GM13976 (cell line): ENCODE data around the gene IYD.
"Not testable (repeated sequence)": the region's sequence is repeated elsewhere in the genome, so short reads cannot be mapped to it uniquely, and the experiment has no call there.

Experiments used
- DNase-seq: peaks from one replicate; pipeline ENCODE4 v3.0.0; 2012; ENCODE audit warnings: low spot score
- in situ Hi-C: fragments of 300-500 bp; cut with MboI; formaldehyde crosslinking; loops from one replicate; pipeline ENCODE4 v1.12.0; 2022; ENCODE audit warnings: low sequenced_read_pairs, mixed read lengths, inconsistent platforms; ENCODE audit not compliant: unreplicated experiment
- TF ChIP-seq, protein P1 (sequence below): IDR thresholded peaks from 2 replicates; pipeline ENCODE4 v1.5.1; 2012; ENCODE audit warnings: borderline replicate concordance, mild to moderate bottlenecking; ENCODE audit not compliant: insufficient read depth; ENCODE audit errors: extremely low read depth, missing control alignments, control extremely low read depth

The IYD gene

DNA sequence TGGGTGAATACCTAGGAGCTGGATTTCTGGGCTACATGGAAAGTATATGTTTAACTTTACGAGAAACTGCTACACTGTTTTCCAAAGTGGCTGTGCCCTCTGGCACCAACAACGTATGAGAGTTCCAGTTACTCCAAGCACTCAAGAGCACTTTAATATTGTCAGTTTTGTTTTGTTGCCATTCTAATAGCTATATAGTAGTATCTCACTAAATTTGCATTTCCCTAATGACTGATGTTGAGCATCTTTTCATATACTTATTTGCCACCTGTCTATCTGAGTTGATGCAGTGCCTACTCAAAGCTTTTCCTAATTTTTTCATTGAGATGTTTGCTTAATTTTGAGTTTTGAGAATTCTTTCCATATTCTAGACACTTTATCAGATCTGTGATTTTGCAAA lies 76.7 kb downstream of the IYD start:
- no peak for DNase-seq
- TF ChIP-seq, protein P1, sequence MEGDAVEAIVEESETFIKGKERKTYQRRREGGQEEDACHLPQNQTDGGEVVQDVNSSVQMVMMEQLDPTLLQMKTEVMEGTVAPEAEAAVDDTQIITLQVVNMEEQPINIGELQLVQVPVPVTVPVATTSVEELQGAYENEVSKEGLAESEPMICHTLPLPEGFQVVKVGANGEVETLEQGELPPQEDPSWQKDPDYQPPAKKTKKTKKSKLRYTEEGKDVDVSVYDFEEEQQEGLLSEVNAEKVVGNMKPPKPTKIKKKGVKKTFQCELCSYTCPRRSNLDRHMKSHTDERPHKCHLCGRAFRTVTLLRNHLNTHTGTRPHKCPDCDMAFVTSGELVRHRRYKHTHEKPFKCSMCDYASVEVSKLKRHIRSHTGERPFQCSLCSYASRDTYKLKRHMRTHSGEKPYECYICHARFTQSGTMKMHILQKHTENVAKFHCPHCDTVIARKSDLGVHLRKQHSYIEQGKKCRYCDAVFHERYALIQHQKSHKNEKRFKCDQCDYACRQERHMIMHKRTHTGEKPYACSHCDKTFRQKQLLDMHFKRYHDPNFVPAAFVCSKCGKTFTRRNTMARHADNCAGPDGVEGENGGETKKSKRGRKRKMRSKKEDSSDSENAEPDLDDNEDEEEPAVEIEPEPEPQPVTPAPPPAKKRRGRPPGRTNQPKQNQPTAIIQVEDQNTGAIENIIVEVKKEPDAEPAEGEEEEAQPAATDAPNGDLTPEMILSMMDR = no peak
- in situ Hi-C loops = no loop called here

DNA sequence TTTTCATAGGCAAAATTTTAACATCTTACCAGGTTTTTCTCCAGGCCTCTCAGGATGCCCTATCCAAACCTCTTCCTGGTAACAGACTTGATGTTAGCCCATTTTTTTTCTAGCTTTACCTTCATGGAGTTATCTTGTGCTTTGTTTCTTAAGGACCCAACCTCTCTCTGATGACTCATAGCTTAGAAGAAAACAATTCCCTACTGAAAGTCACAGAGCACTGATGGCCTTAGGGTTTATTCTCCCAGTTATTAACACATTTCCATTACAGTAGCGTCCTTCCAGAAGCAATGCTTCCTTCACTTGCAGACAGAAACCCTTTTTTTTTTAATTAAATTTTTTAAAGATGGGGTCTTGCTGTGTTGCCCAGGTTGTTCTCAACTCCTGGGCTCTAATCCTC lies 79.4 kb downstream of the IYD start:
- TF ChIP-seq, protein P1 = no peak
- no peak for DNase-seq
- in situ Hi-C loops = no loop called here

GRCh38 chr6:150449055-150449454 lies 80.2 kb downstream of the IYD start:
- DNase-seq, in situ Hi-C loops: not testable (repeated sequence)

- in situ Hi-C loops = no loop called here
- TF ChIP-seq, protein P1 = no peak
- DNase-seq = no peak
These were observed 82.1 kb downstream of the IYD start for GRCh38 chr6:150450918-150451317.

DNA sequence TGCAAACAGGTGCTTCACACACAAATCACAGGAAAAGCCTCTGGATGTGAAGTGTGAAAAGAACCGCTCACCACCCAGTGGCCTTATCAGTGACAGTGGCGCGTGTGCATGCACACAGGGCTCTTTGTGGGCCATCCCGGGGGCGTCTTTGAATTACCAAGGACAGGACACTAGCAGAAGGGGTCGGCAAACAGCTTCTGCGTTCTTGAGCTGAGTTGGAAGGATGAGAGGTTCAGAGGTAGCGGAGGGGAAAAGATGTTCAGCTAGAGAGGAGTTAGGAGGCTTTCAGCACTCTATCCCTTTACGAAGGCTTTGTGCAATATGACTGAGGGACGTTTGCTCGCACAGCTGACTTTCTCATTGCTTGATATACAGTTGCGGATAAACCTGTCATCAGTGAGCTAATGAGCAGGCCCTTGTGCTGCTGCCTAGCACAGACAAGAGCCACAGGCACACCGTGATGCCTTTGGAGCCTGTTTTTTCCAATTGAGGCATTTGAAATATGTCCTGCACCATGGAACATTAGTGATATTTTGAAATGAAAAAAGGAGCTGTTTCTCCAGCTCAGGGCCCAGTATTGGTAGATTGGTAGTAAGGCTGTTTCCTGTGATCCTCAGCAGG lies 83.1 kb downstream of the IYD start:
- no peak for DNase-seq
- TF ChIP-seq, protein P1 = no peak
- in situ Hi-C loops = no loop called here

- TF ChIP-seq, protein P1 = no peak
- no peak for DNase-seq
- in situ Hi-C loops = no loop called here
These were observed 83.8 kb downstream of the IYD start for GRCh38 chr6:150452428-150453243.

- in situ Hi-C loops = no loop called here
- TF ChIP-seq, protein P1 = no peak
- DNase-seq = no peak
These were observed 84.5 kb downstream of the IYD start for GRCh38 chr6:150453357-150453756.
